GM23338 (cell line): ENCODE data around the gene FAM78B.

Experiments
- CREB1 ChIP-seq: fragments of 250-450 bp; sonication (Bioruptor Pico); IDR thresholded peaks from 2 replicates; pipeline ENCODE4 v1.5.0; 2020; ENCODE audit warnings: low read depth, mild to moderate bottlenecking, moderate library complexity
- CTCF ChIP-seq, 2 experiments: fragments of 200-600 bp in 1 of 2; sonication (generic) in 1 of 2; conservative IDR thresholded peaks; 2 replicates each; pipeline versions ENCODE4 v1.5.1 to v1.6.1; 2016 to 2017; ENCODE audit warnings: antibody characterized with exemption in 2 of 2, low read depth in 2 of 2, mild to moderate bottlenecking in 2 of 2, moderate library complexity in 1 of 2
- EZH2 ChIP-seq: fragments of 200-600 bp; sonication (generic); IDR thresholded peaks from one replicate; pipeline ENCODE4 v1.8.0; 2017; ENCODE audit warnings: antibody characterized with exemption, mild to moderate bottlenecking, low read depth; ENCODE audit not compliant: unreplicated experiment
- POLR2AphosphoS5 ChIP-seq: IDR thresholded peaks from 2 replicates; pipeline ENCODE4 v1.6.1; 2016; ENCODE audit warnings: antibody characterized with exemption, low read depth
- REST ChIP-seq: IDR thresholded peaks from one replicate; pipeline ENCODE4 v1.6.1; 2018; ENCODE audit warnings: antibody characterized with exemption; ENCODE audit not compliant: unreplicated experiment

- TF ChIP-seq POLR2AphosphoS5 (no peak), CREB1 (CRISPR knock-in tag) (no peak), CTCF (conservative IDR thresholded peaks at IDR 0.05; ENCODE audit: low read depth in 2 of 2) (no peak), REST (no peak), EZH2 (no peak)
These were observed 78.2 kb downstream of the FAM78B start for GRCh38 chr1:166088572-166088955.
